PC-3 (cell line): ENCODE measurements around the gene CIZ1. TPM values are rescaled to one million over a fixed set of nuclear protein-coding genes. Genes with fewer than 3 reads are reported as not detected.

ENCODE experiments used
- ATAC-seq: fragments of 200-7000 bp; cut with Tn5 transposase; 2 replicates; pipeline ENCODE4 v1.9.1; 2020; ENCODE audit warnings: mild to moderate bottlenecking, moderate library complexity
- BruUV-seq: library from RNA; stranded (reverse); fragments of 400-500 nt; replicated peaks from 2 replicates; lab custom pipeline; 2021; lab: Mats Ljungman, UMichigan
- CTCF ChIA-PET: fragments of 300-600 bp; sonication (Branson Sonifier 250); formaldehyde crosslinking; loops from one replicate; lab custom pipeline; 2022; ENCODE audit warnings: antibody characterized with exemption; lab: Charles Lee
- POLR2A ChIA-PET: fragments of 300-600 bp; sonication (Branson Sonifier 250); formaldehyde crosslinking; loops from one replicate; lab custom pipeline; 2022; ENCODE audit warnings: antibody characterized with exemption; ENCODE audit not compliant: unreplicated experiment; lab: Charles Lee
- DNase-seq: peaks from one replicate; pipeline ENCODE4 v3.0.0-alpha.2; 2015
- H2AFZ ChIP-seq: fragments of 300-600 bp; sonication (generic); 2 replicates; pipeline ENCODE4 v1.6.0; 2016; ENCODE audit warnings: antibody characterized with exemption, low read length
- H3F3A ChIP-seq: fragments of 300-600 bp; sonication (generic); one replicate; pipeline ENCODE4 v1.6.0; 2017; ENCODE audit warnings: antibody characterized with exemption, low read length, control low read depth, mild to moderate bottlenecking; ENCODE audit not compliant: unreplicated experiment
- H3K27ac ChIP-seq: fragments of 300-600 bp; sonication (generic); 2 replicates; pipeline ENCODE4 v1.5.1; 2016; ENCODE audit warnings: mild to moderate bottlenecking, low read length
- H3K27me3 ChIP-seq: fragments of 300-600 bp; sonication (generic); 2 replicates; pipeline ENCODE4 v1.6.1; 2016; ENCODE audit warnings: low read length, mixed read lengths
- H3K36me3 ChIP-seq: fragments of 300-600 bp; sonication (generic); 2 replicates; pipeline ENCODE4 v1.6.1; 2016; ENCODE audit warnings: low read depth, mixed run types, low read length, mixed read lengths
- H3K4me1 ChIP-seq: fragments of 300-600 bp; sonication (generic); 2 replicates; pipeline ENCODE4 v1.5.1; 2016; ENCODE audit warnings: low read length; ENCODE audit not compliant: insufficient read depth
- H3K4me2 ChIP-seq: fragments of 300-600 bp; sonication (generic); 2 replicates; pipeline ENCODE4 v1.6.0; 2016; ENCODE audit warnings: low read length
- H3K4me3 ChIP-seq: fragments of 300-600 bp; sonication (generic); 2 replicates; pipeline ENCODE4 v1.5.1; 2016; ENCODE audit warnings: mild to moderate bottlenecking, low read length, mixed read lengths
- H3K79me2 ChIP-seq: fragments of 300-600 bp; sonication (generic); 2 replicates; pipeline ENCODE4 v1.6.1; 2017; ENCODE audit warnings: low read length, mixed read lengths
- H3K9ac ChIP-seq: fragments of 300-600 bp; sonication (generic); 2 replicates; pipeline ENCODE4 v1.6.0; 2016; ENCODE audit warnings: mild to moderate bottlenecking, low read length
- H3K9me2 ChIP-seq: fragments of 300-600 bp; sonication (generic); replicated peaks from 2 replicates; pipeline ENCODE4 v1.6.1; 2016; ENCODE audit warnings: mixed run types, low read length, mixed read lengths
- H3K9me3 ChIP-seq: fragments of 300-600 bp; sonication (generic); 2 replicates; pipeline ENCODE4 v1.6.1; 2016; ENCODE audit warnings: low read length, mixed read lengths
- H4K20me1 ChIP-seq: fragments of 300-600 bp; sonication (generic); 2 replicates; pipeline ENCODE4 v1.6.1; 2016; ENCODE audit warnings: low read length, mixed read lengths
- EZH2 ChIP-seq: fragments of 300-600 bp; sonication (generic); IDR thresholded peaks from one replicate; pipeline ENCODE4 v1.6.1; 2017; ENCODE audit warnings: antibody characterized with exemption, mild to moderate bottlenecking, low read length; ENCODE audit not compliant: unreplicated experiment
- EZH2phosphoT487 ChIP-seq: fragments of 300-600 bp; sonication (generic); IDR thresholded peaks from 2 replicates; pipeline ENCODE4 v1.6.1; 2018; ENCODE audit warnings: mild to moderate bottlenecking, antibody characterized with exemption, low read length, borderline replicate concordance
- intact Hi-C: fragments of 100-400 bp; cut with micrococcal nuclease; formaldehyde crosslinking; loops from 2 replicates; pipeline ENCODE4 v1.9.0; 2023
- total RNA-seq: library from RNA; depleted of rRNA; stranded (reverse); fragments of >200 nt; gene quantifications from 2 replicates; pipeline ENCODE4 v1.2.3, GENCODE V29; 2014
- TF ChIP-seq, protein P1 (sequence below): fragments of 300-600 bp; sonication (generic); conservative IDR thresholded peaks from 2 replicates; pipeline ENCODE4 v1.5.1; 2017; ENCODE audit warnings: antibody characterized with exemption, low read depth, mild to moderate bottlenecking, low read length

The CIZ1 gene
- total RNA-seq, 1 experiment from 2014 or later = 46.1 TPM

GRCh38 chr9:128188209-128188608 is 3.2 kb downstream of the CIZ1 start:
- Histone ChIP-seq H3K4me1 (peaks cover 7% of the 10 kb centered on the region; the same call in 1 of the 2 replicates), H3K27ac (no peak overlapping the region), H3K27me3 (no peaks in the 10 kb centered on the region), H3K36me3 (peaks cover 6% of the 10 kb centered on the region; the same call in 1 of the 2 replicates), H4K20me1 (no peaks in the 10 kb centered on the region), H3K9ac (no peak overlapping the region), H3K9me3 (no peaks in the 10 kb centered on the region), H2AFZ (no peak overlapping the region), H3K4me2 (no peak overlapping the region), H3K79me2 (peaks cover 15% of the 10 kb centered on the region), H3K9me2 (no peaks in the 10 kb centered on the region), H3F3A (no peaks in the 10 kb centered on the region), H3K4me3 (no peak overlapping the region)
- CTCF ChIA-PET = no interaction called here
- POLR2A ChIA-PET = no interaction called here
- TF ChIP-seq EZH2phosphoT487 = no peak
- TF ChIP-seq EZH2 = no peak
- TF ChIP-seq, protein P1, sequence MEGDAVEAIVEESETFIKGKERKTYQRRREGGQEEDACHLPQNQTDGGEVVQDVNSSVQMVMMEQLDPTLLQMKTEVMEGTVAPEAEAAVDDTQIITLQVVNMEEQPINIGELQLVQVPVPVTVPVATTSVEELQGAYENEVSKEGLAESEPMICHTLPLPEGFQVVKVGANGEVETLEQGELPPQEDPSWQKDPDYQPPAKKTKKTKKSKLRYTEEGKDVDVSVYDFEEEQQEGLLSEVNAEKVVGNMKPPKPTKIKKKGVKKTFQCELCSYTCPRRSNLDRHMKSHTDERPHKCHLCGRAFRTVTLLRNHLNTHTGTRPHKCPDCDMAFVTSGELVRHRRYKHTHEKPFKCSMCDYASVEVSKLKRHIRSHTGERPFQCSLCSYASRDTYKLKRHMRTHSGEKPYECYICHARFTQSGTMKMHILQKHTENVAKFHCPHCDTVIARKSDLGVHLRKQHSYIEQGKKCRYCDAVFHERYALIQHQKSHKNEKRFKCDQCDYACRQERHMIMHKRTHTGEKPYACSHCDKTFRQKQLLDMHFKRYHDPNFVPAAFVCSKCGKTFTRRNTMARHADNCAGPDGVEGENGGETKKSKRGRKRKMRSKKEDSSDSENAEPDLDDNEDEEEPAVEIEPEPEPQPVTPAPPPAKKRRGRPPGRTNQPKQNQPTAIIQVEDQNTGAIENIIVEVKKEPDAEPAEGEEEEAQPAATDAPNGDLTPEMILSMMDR = no peak
- intact Hi-C loops = no loop called here
- BruUV-seq = no TSS peak
- ATAC-seq = no peak
- DNase-seq = no peak

DNA sequence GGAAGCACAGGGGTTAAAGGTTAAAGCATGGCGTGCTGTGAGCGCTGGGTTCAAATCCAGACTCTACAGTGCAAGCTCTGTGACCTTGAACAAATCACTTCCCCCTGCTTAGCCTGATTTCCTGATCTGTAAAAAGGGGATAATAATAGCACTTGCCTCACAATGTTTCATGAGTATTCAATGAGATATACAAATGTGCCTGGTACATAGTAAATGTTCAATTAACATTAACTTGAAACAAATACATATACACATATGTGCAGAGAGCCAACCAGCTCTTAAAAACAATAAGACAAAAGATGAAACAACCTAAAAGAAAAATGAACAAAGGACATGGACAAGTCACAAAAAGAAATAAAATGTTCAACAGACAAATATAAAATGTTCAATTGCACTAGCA is 4.0 kb downstream of the CIZ1 start:
- CTCF ChIA-PET = no interaction called here

More for the DNA sequence above, 4.0 kb downstream of the CIZ1 start:
- H3K4me1 ChIP-seq = peaks cover 5% of the 10 kb centered on the region; the same call in 1 of the 2 replicates
- TF ChIP-seq, protein P1 = no peak
- no peak for TF ChIP-seq EZH2phosphoT487
- TF ChIP-seq EZH2 = no peak
- intact Hi-C loops = no loop called here
- H4K20me1 ChIP-seq = no peaks in the 10 kb centered on the region
- peaks cover 15% of the 10 kb centered on the region for H3K79me2 ChIP-seq
- ATAC-seq (no peak), DNase-seq (no peak)
- H3K4me3 ChIP-seq = no peak overlapping the region
- no peak overlapping the region for H3K27ac ChIP-seq
- no peaks in the 10 kb centered on the region for H3F3A ChIP-seq
- H3K4me2 ChIP-seq = no peak overlapping the region
- no TSS peak for BruUV-seq
- POLR2A ChIA-PET = no interaction called here
- H3K27me3 ChIP-seq = no peaks in the 10 kb centered on the region
- no peak overlapping the region for H2AFZ ChIP-seq
- no peaks in the 10 kb centered on the region for H3K9me2 ChIP-seq
- H3K9ac ChIP-seq = no peak overlapping the region
- no peaks in the 10 kb centered on the region for H3K9me3 ChIP-seq
- H3K36me3 ChIP-seq = peaks cover 7% of the 10 kb centered on the region
